Tibial artery (tissue), 4 donors: ENCODE data around the gene NECAB3.
A peak's percentile ranks its signal among the peaks of the same experiment; 100 is the strongest.

Experiments
- DNase-seq, 2 donors: peaks; one replicate each; pipeline ENCODE4 v3.0.0-alpha.2; 2019
- H3K27ac ChIP-seq, 2 donors: fragments of 200-600 bp; sonication (generic) in 1 of 2; 1 replicate in 1 of 2; 2 replicates in 1 of 2; pipeline ENCODE4 v1.5.1; 2018 to 2019; ENCODE audit warnings: mild to moderate bottlenecking in 1 of 2
- H3K27me3 ChIP-seq, 2 donors: fragments of 200-600 bp; sonication (generic) in 1 of 2; one replicate each; pipeline versions ENCODE4 v1.5.1 to v1.6.0; 2016 to 2019
- H3K36me3 ChIP-seq, 3 donors: fragments of 200-600 bp; sonication (generic) in 2 of 3; one replicate each; pipeline ENCODE4 v1.5.1; 2016 to 2019; ENCODE audit warnings: mild to moderate bottlenecking in 2 of 3
- H3K4me1 ChIP-seq, 4 donors: fragments of 200-600 bp; sonication (generic) in 2 of 4; 1 replicate in 3 of 4; 2 replicates in 1 of 4; pipeline ENCODE4 v1.5.1; 2016 to 2019
- H3K4me3 ChIP-seq, 2 donors: fragments of 200-600 bp; sonication (generic) in 1 of 2; 1 replicate in 1 of 2; 2 replicates in 1 of 2; pipeline ENCODE4 v1.5.1; 2018 to 2019; ENCODE audit warnings: mild to moderate bottlenecking in 2 of 2
- H3K9me3 ChIP-seq, 3 donors: fragments of 200-600 bp; sonication (generic) in 1 of 3; one replicate each; pipeline ENCODE4 v1.5.1; 2016 to 2019
- CTCF ChIP-seq, 2 experiments: fragments of 200-600 bp in 1 of 2; fragments of 450-650 bp in 1 of 2; IDR thresholded peaks; one replicate each; pipeline ENCODE4 v1.5.1; 2017 to 2019; ENCODE audit warnings: antibody characterized with exemption in 2 of 2, mild to moderate bottlenecking in 1 of 2, moderate library complexity in 1 of 2
- intact Hi-C: fragments of 100-400 bp; cut with DNase I; formaldehyde crosslinking; loops from one replicate; pipeline ENCODE4 v1.15.0; 2023; ENCODE audit warnings: low total_unique reads

Gene NECAB3

GRCh38 chr20:33685328-33686099 is 11.3 kb upstream of the NECAB3 start:
- peak overlapping the region; percentile 48 for H3K4me3 ChIP-seq

GRCh38 chr20:33684533-33685327 is 10.5 kb upstream of the NECAB3 start:
- no peak for DNase-seq
- Histone ChIP-seq H3K4me3 (no peak overlapping the region), H3K27me3 (no peaks in the 10 kb centered on the region), H3K27ac (no peak overlapping the region), H3K9me3 (no peaks in the 10 kb centered on the region), H3K36me3 (no peaks in the 10 kb centered on the region), H3K4me1 (peaks cover 0 to 42% (median 30%) of the 10 kb centered on the region in 4 donors)
- TF ChIP-seq CTCF (IDR thresholded peaks at IDR 0.05), result no peak
- intact Hi-C loops, result loop anchor here (10.0 kb wide), 1 partner anchor 50 kb away; the partner anchor contains the start of gene ZNF341

More at GRCh38 chr20:33685328-33686099, 11.3 kb upstream of the NECAB3 start:
- no peaks in the 10 kb centered on the region for H3K9me3 ChIP-seq
- TF ChIP-seq CTCF (IDR thresholded peaks at IDR 0.05), result no peak
- peaks cover 0 to 34% (median 23%) of the 10 kb centered on the region in 4 donors for H3K4me1 ChIP-seq
- H3K27me3 ChIP-seq, result no peaks in the 10 kb centered on the region
- no peak for DNase-seq
- H3K27ac ChIP-seq, result no peak overlapping the region
- H3K36me3 ChIP-seq, result no peaks in the 10 kb centered on the region
- intact Hi-C loops, result loop anchor here (10.0 kb wide), 1 partner anchor 49 kb away; the partner anchor contains the start of gene ZNF341

GRCh38 chr20:33681728-33682353 is 7.6 kb upstream of the NECAB3 start:
- DNase-seq, result no peak
- Histone ChIP-seq H3K9me3 (no peaks in the 10 kb centered on the region), H3K4me1 (peaks cover 0 to 42% (median 31%) of the 10 kb centered on the region in 4 donors), H3K36me3 (no peaks in the 10 kb centered on the region), H3K4me3 (no peak overlapping the region), H3K27me3 (no peaks in the 10 kb centered on the region), H3K27ac (no peak overlapping the region)
- intact Hi-C loops, result loop anchor here (10.0 kb wide), 1 partner anchor 53 kb away; the partner anchor contains the start of gene ZNF341
- TF ChIP-seq CTCF (IDR thresholded peaks at IDR 0.05), result no peak

GRCh38 chr20:33681288-33681687 is 7.1 kb upstream of the NECAB3 start:
- no peak overlapping the region for H3K4me3 ChIP-seq
- no peaks in the 10 kb centered on the region for H3K27me3 ChIP-seq
- DNase-seq, result no peak
- H3K27ac ChIP-seq, result peak overlapping the region; percentile 57 to 63
- H3K9me3 ChIP-seq, result no peaks in the 10 kb centered on the region
- H3K36me3 ChIP-seq, result no peaks in the 10 kb centered on the region
- peaks cover 0 to 44% (median 35%) of the 10 kb centered on the region in 4 donors for H3K4me1 ChIP-seq
- intact Hi-C loops, result loop anchor here (10.0 kb wide), 1 partner anchor 54 kb away; the partner anchor contains the start of gene ZNF341
- TF ChIP-seq CTCF (IDR thresholded peaks at IDR 0.05), result no peak

- Histone ChIP-seq H3K36me3 (no peaks in the 10 kb centered on the region), H3K27ac (peak overlapping the region; percentile 57 to 63), H3K9me3 (no peaks in the 10 kb centered on the region), H3K4me3 (no peak overlapping the region), H3K27me3 (no peaks in the 10 kb centered on the region), H3K4me1 (peaks cover 0 to 47% (median 38%) of the 10 kb centered on the region in 4 donors)
- no peak for TF ChIP-seq CTCF (IDR thresholded peaks at IDR 0.05)
- intact Hi-C loops, result loop anchor here (10.0 kb wide), 1 partner anchor 54 kb away; the partner anchor contains the start of gene ZNF341
- DNase-seq, result peak in 1 of 2 donors; percentile 85
Measured at GRCh38 chr20:33680686-33681085, 6.5 kb upstream of the NECAB3 start.
